Progenitor cell of endocrine pancreas (in vitro differentiated cells): ENCODE measurements around the gene CAPN12. TPM values are rescaled to one million over a fixed set of nuclear protein-coding genes. Genes with fewer than 3 reads are reported as not detected.
A peak's percentile ranks its signal among the peaks of the same experiment; 100 is the strongest.
"Not testable (repeated sequence)": the region's sequence is repeated elsewhere in the genome, so short reads cannot be mapped to it uniquely, and the experiment has no call there.

Source experiments
- DNase-seq: peaks from one replicate; pipeline ENCODE4 v3.0.0; 2021; ENCODE audit warnings: low spot score; ENCODE audit not compliant: unreplicated experiment
- H3K27ac Mint-ChIP-seq: 2 replicates; pipeline ENCODE4 v1.8.0; 2021; ENCODE audit warnings: mild to moderate bottlenecking, moderate library complexity, mixed read lengths
- H3K27me3 Mint-ChIP-seq: 2 replicates; pipeline ENCODE4 v1.8.0; 2021; ENCODE audit warnings: mixed read lengths
- H3K36me3 Mint-ChIP-seq: 2 replicates; pipeline ENCODE4 v1.8.0; 2022; ENCODE audit warnings: mixed read lengths; ENCODE audit not compliant: insufficient read depth
- H3K4me1 Mint-ChIP-seq: 2 replicates; pipeline ENCODE4 v1.8.0; 2021; ENCODE audit warnings: low read depth, mixed read lengths
- H3K4me3 Mint-ChIP-seq: 2 replicates; pipeline ENCODE4 v1.8.0; 2021; ENCODE audit warnings: low read depth, mild to moderate bottlenecking, moderate library complexity, mixed read lengths
- H3K9me3 Mint-ChIP-seq: 2 replicates; pipeline ENCODE4 v1.8.0; 2021; ENCODE audit warnings: low read depth, mixed read lengths
- long read RNA-seq: library from polyadenylated mRNA; unstranded; transcript quantifications from one replicate; pipeline ENCODE4 v2.0.0, GENCODE V29; 2020
- total RNA-seq: library from RNA; stranded (reverse); gene quantifications from 2 replicates; pipeline ENCODE4 v1.2.1, GENCODE V29; 2021
- TF ChIP-seq, protein P1 (sequence below): fragments of 200-600 bp; sonication (generic); IDR thresholded peaks from one replicate; pipeline ENCODE4 v1.5.0; 2021; ENCODE audit warnings: antibody characterized with exemption, mild to moderate bottlenecking; ENCODE audit not compliant: unreplicated experiment

Gene CAPN12, protein sequence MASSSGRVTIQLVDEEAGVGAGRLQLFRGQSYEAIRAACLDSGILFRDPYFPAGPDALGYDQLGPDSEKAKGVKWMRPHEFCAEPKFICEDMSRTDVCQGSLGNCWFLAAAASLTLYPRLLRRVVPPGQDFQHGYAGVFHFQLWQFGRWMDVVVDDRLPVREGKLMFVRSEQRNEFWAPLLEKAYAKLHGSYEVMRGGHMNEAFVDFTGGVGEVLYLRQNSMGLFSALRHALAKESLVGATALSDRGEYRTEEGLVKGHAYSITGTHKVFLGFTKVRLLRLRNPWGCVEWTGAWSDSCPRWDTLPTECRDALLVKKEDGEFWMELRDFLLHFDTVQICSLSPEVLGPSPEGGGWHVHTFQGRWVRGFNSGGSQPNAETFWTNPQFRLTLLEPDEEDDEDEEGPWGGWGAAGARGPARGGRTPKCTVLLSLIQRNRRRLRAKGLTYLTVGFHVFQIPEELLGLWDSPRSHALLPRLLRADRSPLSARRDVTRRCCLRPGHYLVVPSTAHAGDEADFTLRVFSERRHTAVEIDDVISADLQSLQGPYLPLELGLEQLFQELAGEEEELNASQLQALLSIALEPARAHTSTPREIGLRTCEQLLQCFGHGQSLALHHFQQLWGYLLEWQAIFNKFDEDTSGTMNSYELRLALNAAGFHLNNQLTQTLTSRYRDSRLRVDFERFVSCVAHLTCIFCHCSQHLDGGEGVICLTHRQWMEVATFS
- total RNA-seq = 4.1 and 5.0 TPM in 2 replicates
- long read RNA-seq = 0 reads

DNA sequence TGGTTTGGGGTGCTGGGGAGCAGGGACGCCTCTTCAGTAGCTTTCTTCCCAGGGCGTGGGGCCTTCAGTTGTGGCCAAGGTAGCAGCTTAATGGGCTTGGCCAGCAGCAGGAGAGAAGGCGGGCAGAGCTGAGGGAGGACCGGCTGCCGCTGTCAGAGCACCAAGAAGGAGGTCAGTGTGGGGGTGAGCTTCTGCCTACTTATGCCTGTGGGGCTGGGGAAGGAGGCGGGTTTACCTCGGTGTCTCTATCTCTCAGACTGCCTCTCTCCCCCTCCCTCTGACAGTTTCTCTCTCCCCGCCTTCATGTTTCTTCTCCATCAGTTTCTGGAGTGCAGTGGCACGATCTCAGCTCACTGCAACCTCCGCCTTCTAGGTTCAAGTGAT, at the start of gene CAPN12:
Gene CAPN12, minus strand, starts transcription at position 177 of the 384 bp plus-strand sequence. CDS start 309 bp downstream, outside the sequence.
- Mint-ChIP-seq H3K27me3 (no peaks in the 10 kb centered on the region), H3K4me1 (no peaks in the 10 kb centered on the region), H3K36me3 (no peaks in the 10 kb centered on the region), H3K9me3 (no peaks in the 10 kb centered on the region), H3K4me3 (no peak within 1 kb of the TSS), H3K27ac (no peak within 1 kb of the TSS)
- no peak for DNase-seq
- TF ChIP-seq, protein P1, sequence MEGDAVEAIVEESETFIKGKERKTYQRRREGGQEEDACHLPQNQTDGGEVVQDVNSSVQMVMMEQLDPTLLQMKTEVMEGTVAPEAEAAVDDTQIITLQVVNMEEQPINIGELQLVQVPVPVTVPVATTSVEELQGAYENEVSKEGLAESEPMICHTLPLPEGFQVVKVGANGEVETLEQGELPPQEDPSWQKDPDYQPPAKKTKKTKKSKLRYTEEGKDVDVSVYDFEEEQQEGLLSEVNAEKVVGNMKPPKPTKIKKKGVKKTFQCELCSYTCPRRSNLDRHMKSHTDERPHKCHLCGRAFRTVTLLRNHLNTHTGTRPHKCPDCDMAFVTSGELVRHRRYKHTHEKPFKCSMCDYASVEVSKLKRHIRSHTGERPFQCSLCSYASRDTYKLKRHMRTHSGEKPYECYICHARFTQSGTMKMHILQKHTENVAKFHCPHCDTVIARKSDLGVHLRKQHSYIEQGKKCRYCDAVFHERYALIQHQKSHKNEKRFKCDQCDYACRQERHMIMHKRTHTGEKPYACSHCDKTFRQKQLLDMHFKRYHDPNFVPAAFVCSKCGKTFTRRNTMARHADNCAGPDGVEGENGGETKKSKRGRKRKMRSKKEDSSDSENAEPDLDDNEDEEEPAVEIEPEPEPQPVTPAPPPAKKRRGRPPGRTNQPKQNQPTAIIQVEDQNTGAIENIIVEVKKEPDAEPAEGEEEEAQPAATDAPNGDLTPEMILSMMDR = no peak

GRCh38 chr19:38793671-38794070, 49.4 kb upstream of the CAPN12 start:
- Mint-ChIP-seq H3K4me1 (no peaks in the 10 kb centered on the region), H3K27me3 (peaks cover 3% of the 10 kb centered on the region), H3K27ac (no peak overlapping the region), H3K36me3 (no peaks in the 10 kb centered on the region), H3K4me3 (no peak overlapping the region), H3K9me3 (no peaks in the 10 kb centered on the region)
- no peak for DNase-seq
- TF ChIP-seq, protein P1 = no peak

DNA sequence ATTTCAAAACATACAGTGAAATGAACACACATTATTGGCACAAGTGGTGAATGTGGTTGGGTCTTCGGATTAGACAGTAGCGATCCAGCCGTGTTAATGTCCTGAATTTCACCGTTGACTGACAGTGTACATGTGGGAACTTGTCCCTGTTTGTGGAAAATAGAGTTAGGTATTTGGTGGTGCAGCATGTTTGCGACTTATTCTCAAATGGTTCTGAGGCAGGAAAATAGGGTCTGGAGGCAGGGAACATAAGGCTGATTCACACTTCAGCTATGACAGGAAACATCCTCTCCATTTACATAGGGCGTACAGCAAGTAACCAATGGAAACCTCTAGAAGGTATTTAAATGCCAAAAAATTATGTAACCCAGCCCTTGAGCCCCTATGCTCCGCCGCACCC, 48.9 kb upstream of the CAPN12 start:
- no peaks in the 10 kb centered on the region for H3K36me3 Mint-ChIP-seq
- H3K4me1 Mint-ChIP-seq = no peaks in the 10 kb centered on the region
- H3K9me3 Mint-ChIP-seq = no peaks in the 10 kb centered on the region
- no peak overlapping the region for H3K27ac Mint-ChIP-seq
- H3K4me3 Mint-ChIP-seq = no peak overlapping the region
- no peak for DNase-seq
- TF ChIP-seq, protein P1 = no peak
- peaks cover 3% of the 10 kb centered on the region for H3K27me3 Mint-ChIP-seq

- H3K9me3 Mint-ChIP-seq = no peaks in the 10 kb centered on the region
- H3K4me1 Mint-ChIP-seq = no peaks in the 10 kb centered on the region
- TF ChIP-seq, protein P1 = peak; percentile 39
- H3K27me3 Mint-ChIP-seq = peaks cover 3% of the 10 kb centered on the region
- H3K36me3 Mint-ChIP-seq = no peaks in the 10 kb centered on the region
- DNase-seq = no peak
- H3K27ac Mint-ChIP-seq = no peak overlapping the region
- peak overlapping the region; percentile 9 for H3K4me3 Mint-ChIP-seq
These were observed 48.2 kb upstream of the CAPN12 start for GRCh38 chr19:38792250-38793111.

DNA sequence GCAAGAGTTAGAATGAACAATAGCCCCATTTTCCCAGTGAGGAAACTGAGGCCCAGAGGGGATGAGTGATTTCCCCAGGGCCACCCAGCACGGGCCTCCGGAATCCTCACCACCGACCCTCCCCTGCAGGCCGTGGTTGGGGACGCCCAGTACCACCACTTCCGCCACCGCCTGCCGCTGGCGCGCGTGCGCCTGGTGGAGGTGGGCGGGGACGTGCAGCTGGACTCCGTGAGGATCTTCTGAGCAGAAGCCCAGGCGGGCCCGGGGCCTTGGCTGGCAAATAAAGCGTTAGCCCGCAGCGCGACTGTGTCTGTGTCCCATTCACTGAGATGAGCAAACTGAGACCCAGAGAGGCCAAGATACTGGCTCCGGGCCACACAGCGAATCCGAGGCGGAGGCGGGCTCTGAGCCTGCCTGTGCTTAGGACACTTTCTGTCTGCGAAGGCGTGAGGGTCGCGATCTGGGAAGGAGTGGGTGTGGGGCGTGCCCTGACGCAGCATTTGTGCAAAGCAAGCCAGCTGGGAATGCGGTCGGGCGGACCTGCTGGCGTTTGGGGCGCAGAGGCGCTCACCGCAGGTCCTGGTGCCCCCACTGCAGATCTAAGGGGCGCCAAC, 47.3 kb upstream of the CAPN12 start:
- H3K27ac Mint-ChIP-seq, H3K4me3 Mint-ChIP-seq, H3K4me1 Mint-ChIP-seq: not testable (repeated sequence)

DNA sequence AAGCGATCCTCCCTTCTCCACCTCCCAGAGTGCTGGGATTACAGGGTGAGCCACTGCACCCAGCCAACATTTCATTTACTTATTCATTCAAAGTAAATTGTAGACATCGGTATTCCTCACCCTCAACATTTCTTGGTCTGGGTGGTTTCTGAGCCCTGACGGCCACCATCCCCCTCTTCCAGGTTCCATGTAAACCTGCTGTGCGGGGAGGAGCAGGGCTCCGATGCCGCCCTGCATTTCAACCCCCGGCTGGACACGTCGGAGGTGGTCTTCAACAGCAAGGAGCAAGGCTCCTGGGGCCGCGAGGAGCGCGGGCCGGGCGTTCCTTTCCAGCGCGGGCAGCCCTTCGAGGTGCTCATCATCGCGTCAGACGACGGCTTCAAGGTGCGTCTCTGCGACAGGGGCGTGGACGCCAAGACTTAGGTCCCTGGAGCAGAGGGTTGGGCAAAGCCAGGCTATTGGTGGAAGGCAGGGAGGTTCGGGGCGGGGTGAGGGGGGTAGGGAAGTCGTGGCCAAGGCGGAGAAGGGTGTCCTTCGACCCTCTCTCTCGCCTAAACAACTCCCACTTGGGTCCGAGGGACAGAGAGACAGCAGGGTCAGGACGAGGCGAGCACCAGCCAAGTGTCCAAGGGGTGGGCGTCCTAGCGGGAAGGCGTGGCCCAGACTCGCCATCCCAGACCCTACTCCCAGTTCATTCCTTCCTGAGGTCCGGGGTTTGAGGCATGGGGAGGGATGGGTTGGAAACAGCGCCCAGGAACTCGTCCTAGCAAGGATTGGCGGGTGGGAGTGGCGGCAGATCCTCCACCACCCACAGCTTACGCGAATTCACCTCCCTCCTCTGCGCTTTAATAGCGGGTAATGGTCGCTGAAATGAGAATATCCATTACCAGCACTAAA, 46.5 kb upstream of the CAPN12 start:
- not testable (repeated sequence) for H3K36me3 Mint-ChIP-seq, H3K9me3 Mint-ChIP-seq, DNase-seq, H3K4me3 Mint-ChIP-seq, H3K4me1 Mint-ChIP-seq, H3K27me3 Mint-ChIP-seq, H3K27ac Mint-ChIP-seq

More for the DNA sequence above, 47.3 kb upstream of the CAPN12 start:
- not testable (repeated sequence) for H3K27me3 Mint-ChIP-seq, DNase-seq, H3K36me3 Mint-ChIP-seq, H3K9me3 Mint-ChIP-seq
